OCI-LY7 (cell line): ENCODE data around the gene COBL. TPM values are rescaled to one million over a fixed set of nuclear protein-coding genes. Genes with fewer than 3 reads are reported as not detected.

Experiments
- BruUV-seq: library from RNA; stranded (reverse); fragments of 400-500 nt; replicated peaks from 2 replicates; lab custom pipeline; 2021; lab: Mats Ljungman, UMichigan
- CTCF ChIA-PET: fragments of 300-600 bp; sonication (Branson Sonifier 250); formaldehyde crosslinking; loops from one replicate; lab custom pipeline; 2022; ENCODE audit warnings: antibody characterized with exemption; ENCODE audit not compliant: unreplicated experiment; lab: Charles Lee
- POLR2A ChIA-PET: fragments of 300-600 bp; sonication (Branson Sonifier 250); formaldehyde crosslinking; loops from one replicate; lab custom pipeline; 2022; ENCODE audit warnings: antibody characterized with exemption; lab: Charles Lee
- DNase-seq: peaks from one replicate; pipeline ENCODE4 v3.0.0-alpha.2; 2015; ENCODE audit warnings: low spot score
- H2AFZ ChIP-seq: fragments of 200-600 bp; sonication (generic), shearing (Covaris generic); 2 replicates; pipeline ENCODE4 v1.6.1; 2014; ENCODE audit warnings: mild to moderate bottlenecking, antibody characterized with exemption, low read length, moderate library complexity
- H3K27ac ChIP-seq: fragments of 200-600 bp; sonication (generic); 2 replicates; pipeline ENCODE4 v1.5.1; 2014; ENCODE audit warnings: mixed run types, low read depth, mild to moderate bottlenecking, moderate library complexity, low read length, inconsistent platforms; ENCODE audit not compliant: poor library complexity, severe bottlenecking
- H3K36me3 ChIP-seq: fragments of 200-600 bp; sonication (generic); 2 replicates; pipeline ENCODE4 v1.6.1; 2014; ENCODE audit warnings: mild to moderate bottlenecking, antibody characterized with exemption, low read length, moderate library complexity, mixed read lengths; ENCODE audit not compliant: insufficient read depth
- H3K4me1 ChIP-seq: fragments of 200-600 bp; sonication (generic); 2 replicates; pipeline ENCODE4 v1.5.1; 2014; ENCODE audit warnings: mild to moderate bottlenecking, low read length; ENCODE audit not compliant: insufficient read depth, poor library complexity, severe bottlenecking
- H3K4me2 ChIP-seq: fragments of 200-600 bp; sonication (generic); 2 replicates; pipeline ENCODE4 v1.6.1; 2014; ENCODE audit warnings: mild to moderate bottlenecking, low read length
- H3K4me3 ChIP-seq: fragments of 200-600 bp; sonication (generic); 2 replicates; pipeline ENCODE4 v1.5.1; 2014; ENCODE audit warnings: mild to moderate bottlenecking, low read depth, low read length; ENCODE audit not compliant: poor library complexity, severe bottlenecking
- H3K79me2 ChIP-seq: fragments of 200-600 bp; sonication (generic); 2 replicates; pipeline ENCODE4 v1.6.1; 2016; ENCODE audit warnings: low read depth, mild to moderate bottlenecking, low read length, moderate library complexity, mixed read lengths; ENCODE audit not compliant: insufficient read depth
- H3K9me2 ChIP-seq: fragments of 200-600 bp; sonication (generic); 2 replicates; pipeline ENCODE4 v1.6.1; 2016; ENCODE audit warnings: mild to moderate bottlenecking, low read length, mixed read lengths; ENCODE audit not compliant: insufficient read depth
- H3K9me3 ChIP-seq: fragments of 200-600 bp; sonication (generic); 2 replicates; pipeline ENCODE4 v1.6.1; 2014; ENCODE audit warnings: mild to moderate bottlenecking, mixed run types, low read length, mixed read lengths
- H4K20me1 ChIP-seq: fragments of 200-600 bp; sonication (generic); 2 replicates; pipeline ENCODE4 v1.6.1; 2014; ENCODE audit warnings: mild to moderate bottlenecking, antibody characterized with exemption, low read length, moderate library complexity, mixed read lengths; ENCODE audit not compliant: insufficient read depth
- EZH2phosphoT487 ChIP-seq: fragments of 200-600 bp; sonication (generic); IDR thresholded peaks from 2 replicates; pipeline ENCODE4 v1.6.1; 2018; ENCODE audit warnings: low read depth, borderline replicate concordance, mild to moderate bottlenecking, mixed run types, antibody characterized with exemption, low read length, moderate library complexity, mixed read lengths
- intact Hi-C: fragments of 100-400 bp; cut with micrococcal nuclease; formaldehyde crosslinking; loops from one replicate; pipeline ENCODE4 v1.10.0; 2022; ENCODE audit not compliant: unreplicated experiment
- total RNA-seq, 2 experiments: library from RNA; depleted of rRNA in 1 of 2; stranded (reverse); fragments of >200 nt in 1 of 2; shearing (Covaris generic) in 1 of 2; gene quantifications; 2 replicates each; pipeline ENCODE4 v1.2.3, GENCODE V29; 2014 to 2022
- TF ChIP-seq, protein P1 (sequence below): fragments of 200-600 bp; sonication (generic); conservative IDR thresholded peaks from 2 replicates; pipeline ENCODE4 v1.5.1; 2014; ENCODE audit warnings: mild to moderate bottlenecking, antibody characterized with exemption, low read length, moderate library complexity, mixed read lengths

Gene COBL
- total RNA-seq, 2 experiments from 2014 or later: not detected

DNA sequence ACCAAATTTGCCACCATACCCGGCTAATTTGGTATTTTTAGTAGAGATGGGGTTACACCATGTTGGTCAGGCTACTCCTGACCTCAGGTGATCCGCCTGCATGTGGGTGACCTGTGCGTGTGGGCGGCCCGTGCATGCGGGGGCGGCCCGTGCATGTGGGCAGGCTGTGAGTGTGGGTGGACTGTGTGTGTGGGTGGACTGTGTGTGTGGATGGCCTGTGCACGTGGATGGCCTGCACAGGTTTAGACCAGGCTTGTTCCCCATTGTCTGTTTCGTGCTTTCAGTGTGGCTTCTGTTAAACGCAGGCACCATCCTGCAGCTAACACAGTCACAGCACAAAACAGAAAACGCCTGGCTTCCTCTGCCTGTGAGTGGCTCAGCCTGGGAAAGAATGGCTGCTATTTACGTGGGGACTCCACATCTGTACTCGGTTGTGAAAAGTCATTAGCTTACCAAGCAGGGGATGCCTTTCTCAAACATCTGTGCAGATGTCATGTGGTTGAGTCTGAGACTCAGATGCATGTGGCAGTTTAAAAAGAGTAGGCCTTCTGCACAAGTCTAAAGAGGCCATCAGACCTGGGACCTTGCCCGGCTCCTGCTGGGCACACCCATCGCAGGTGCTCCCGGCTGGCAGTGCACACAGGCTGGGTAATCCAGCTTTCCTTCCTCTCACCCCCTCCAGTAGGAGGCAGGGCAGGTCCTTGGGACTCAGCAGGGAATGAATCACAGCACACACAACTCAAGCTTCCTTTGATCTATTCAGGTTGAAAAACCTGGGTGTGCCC lies 91.6 kb downstream of the COBL start:
- H3K9me3 ChIP-seq: no peaks in the 10 kb centered on the region
- H3K4me2 ChIP-seq: no peak overlapping the region
- no peak for TF ChIP-seq EZH2phosphoT487
- TF ChIP-seq, protein P1, sequence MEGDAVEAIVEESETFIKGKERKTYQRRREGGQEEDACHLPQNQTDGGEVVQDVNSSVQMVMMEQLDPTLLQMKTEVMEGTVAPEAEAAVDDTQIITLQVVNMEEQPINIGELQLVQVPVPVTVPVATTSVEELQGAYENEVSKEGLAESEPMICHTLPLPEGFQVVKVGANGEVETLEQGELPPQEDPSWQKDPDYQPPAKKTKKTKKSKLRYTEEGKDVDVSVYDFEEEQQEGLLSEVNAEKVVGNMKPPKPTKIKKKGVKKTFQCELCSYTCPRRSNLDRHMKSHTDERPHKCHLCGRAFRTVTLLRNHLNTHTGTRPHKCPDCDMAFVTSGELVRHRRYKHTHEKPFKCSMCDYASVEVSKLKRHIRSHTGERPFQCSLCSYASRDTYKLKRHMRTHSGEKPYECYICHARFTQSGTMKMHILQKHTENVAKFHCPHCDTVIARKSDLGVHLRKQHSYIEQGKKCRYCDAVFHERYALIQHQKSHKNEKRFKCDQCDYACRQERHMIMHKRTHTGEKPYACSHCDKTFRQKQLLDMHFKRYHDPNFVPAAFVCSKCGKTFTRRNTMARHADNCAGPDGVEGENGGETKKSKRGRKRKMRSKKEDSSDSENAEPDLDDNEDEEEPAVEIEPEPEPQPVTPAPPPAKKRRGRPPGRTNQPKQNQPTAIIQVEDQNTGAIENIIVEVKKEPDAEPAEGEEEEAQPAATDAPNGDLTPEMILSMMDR: no peak

DNA sequence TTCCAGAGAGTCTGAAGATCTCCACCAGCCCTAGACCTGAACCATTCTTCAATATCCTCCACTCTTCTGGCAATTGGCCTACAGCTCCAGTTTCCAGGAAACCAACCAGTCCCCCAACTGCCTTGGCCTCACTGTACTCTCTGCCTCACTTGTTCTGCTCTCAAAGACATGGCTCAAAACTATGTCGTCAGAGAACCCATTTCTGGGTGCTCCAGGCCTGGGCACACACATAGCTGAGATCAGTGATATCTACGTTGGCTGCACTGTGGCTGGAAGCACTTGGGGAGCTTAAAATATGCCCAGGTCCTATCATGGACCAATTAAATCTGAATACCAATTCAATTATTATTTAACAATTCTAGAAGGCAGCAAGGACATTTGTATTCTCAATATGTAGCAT lies 93.1 kb downstream of the COBL start:
- Histone ChIP-seq H3K27ac (no peak overlapping the region), H3K4me3 (no peak overlapping the region), H4K20me1 (no peaks in the 10 kb centered on the region), H2AFZ (no peak overlapping the region), H3K4me2 (no peak overlapping the region), H3K9me3 (no peaks in the 10 kb centered on the region), H3K36me3 (no peaks in the 10 kb centered on the region), H3K9me2 (no peaks in the 10 kb centered on the region), H3K4me1 (no peaks in the 10 kb centered on the region), H3K79me2 (no peaks in the 10 kb centered on the region)
- ChIA-PET POLR2A (no interaction called here), CTCF (no interaction called here)
- no TSS peak for BruUV-seq
- DNase-seq: no peak
- TF ChIP-seq, protein P1: no peak
- no peak for TF ChIP-seq EZH2phosphoT487
- intact Hi-C loops: no loop called here

More for the DNA sequence above, 91.6 kb downstream of the COBL start:
- Histone ChIP-seq H3K27ac (no peak overlapping the region), H3K79me2 (no peaks in the 10 kb centered on the region), H3K9me2 (no peaks in the 10 kb centered on the region), H2AFZ (no peak overlapping the region), H3K4me1 (no peaks in the 10 kb centered on the region), H4K20me1 (no peaks in the 10 kb centered on the region), H3K4me3 (no peak overlapping the region), H3K36me3 (no peaks in the 10 kb centered on the region)
- DNase-seq: no peak
- ChIA-PET CTCF (no interaction called here), POLR2A (no interaction called here)
- intact Hi-C loops: no loop called here
- no TSS peak for BruUV-seq

DNA sequence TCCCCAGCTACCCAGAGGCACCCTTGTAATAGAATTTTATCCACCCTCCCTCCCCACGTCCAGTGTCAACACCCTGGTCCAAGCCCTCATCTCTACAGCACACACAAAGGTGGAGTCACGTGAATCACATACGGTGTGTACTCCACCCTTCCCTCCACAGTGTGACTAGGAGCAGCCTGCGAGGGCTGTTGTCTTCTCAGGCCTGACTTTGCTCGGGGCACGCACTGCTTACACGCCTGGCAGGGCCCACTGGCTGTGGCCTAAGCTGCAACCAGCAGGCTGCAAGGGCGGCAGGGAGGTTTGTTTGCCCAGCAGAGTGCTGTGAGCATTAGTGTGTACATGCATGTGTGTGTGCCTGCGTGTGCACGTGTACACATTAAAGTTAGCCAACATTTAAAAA lies 93.7 kb downstream of the COBL start:
- no peaks in the 10 kb centered on the region for H3K36me3 ChIP-seq
- H3K79me2 ChIP-seq: no peaks in the 10 kb centered on the region
- no TSS peak for BruUV-seq
- no peaks in the 10 kb centered on the region for H3K9me3 ChIP-seq
- H2AFZ ChIP-seq: no peak overlapping the region
- TF ChIP-seq, protein P1: no peak
- TF ChIP-seq EZH2phosphoT487: no peak
- intact Hi-C loops: no loop called here
- POLR2A ChIA-PET: no interaction called here
- CTCF ChIA-PET: no interaction called here
- H3K4me3 ChIP-seq: no peak overlapping the region
- no peak overlapping the region for H3K27ac ChIP-seq
- no peak overlapping the region for H3K4me2 ChIP-seq
- no peaks in the 10 kb centered on the region for H3K9me2 ChIP-seq
- no peaks in the 10 kb centered on the region for H4K20me1 ChIP-seq
- no peak for DNase-seq
- H3K4me1 ChIP-seq: no peaks in the 10 kb centered on the region
